Neuron (in vitro differentiated cells): ENCODE data around the gene CDHR5.

Experiments
- H2AFZ ChIP-seq: one replicate; pipeline ENCODE4 v1.6.1; 2013; ENCODE audit warnings: low read depth, mild to moderate bottlenecking, inconsistent platforms, low read length, moderate library complexity
- H3K27me3 ChIP-seq: one replicate; pipeline ENCODE4 v1.6.1; 2013; ENCODE audit warnings: low read length; ENCODE audit not compliant: insufficient read depth
- H3K36me3 ChIP-seq: one replicate; pipeline ENCODE4 v1.6.1; 2013; ENCODE audit warnings: low read length; ENCODE audit not compliant: insufficient read depth
- H3K4me1 ChIP-seq: one replicate; pipeline ENCODE4 v1.6.1; 2013; ENCODE audit warnings: low read length; ENCODE audit not compliant: insufficient read depth
- H3K4me3 ChIP-seq: 2 replicates; pipeline ENCODE4 v1.5.1; 2013; ENCODE audit warnings: mild to moderate bottlenecking, low read length, moderate library complexity
- H3K9me3 ChIP-seq: one replicate; pipeline ENCODE4 v1.6.1; 2013; ENCODE audit warnings: low read length

CDHR5 gene

GRCh38 chr11:639332-639955 is 14.7 kb upstream of the CDHR5 start:
- H2AFZ ChIP-seq, result no peak overlapping the region
- H3K36me3 ChIP-seq, result peaks cover 29% of the 10 kb centered on the region
- H3K9me3 ChIP-seq, result peaks cover 6% of the 10 kb centered on the region
- no peak overlapping the region for H3K4me3 ChIP-seq
- H3K4me1 ChIP-seq, result peaks cover 13% of the 10 kb centered on the region
- no peaks in the 10 kb centered on the region for H3K27me3 ChIP-seq

GRCh38 chr11:638631-639331 is 14.0 kb upstream of the CDHR5 start:
- Histone ChIP-seq H3K27me3 (no peaks in the 10 kb centered on the region), H3K36me3 (peaks cover 23% of the 10 kb centered on the region), H3K9me3 (peaks cover 6% of the 10 kb centered on the region), H2AFZ (no peak overlapping the region), H3K4me3 (no peak overlapping the region), H3K4me1 (peaks cover 13% of the 10 kb centered on the region)

- H3K4me3 ChIP-seq, result no peak overlapping the region
- peaks cover 13% of the 10 kb centered on the region for H3K4me1 ChIP-seq
Measured at GRCh38 chr11:637593-638521, 13.1 kb upstream of the CDHR5 start.

DNA sequence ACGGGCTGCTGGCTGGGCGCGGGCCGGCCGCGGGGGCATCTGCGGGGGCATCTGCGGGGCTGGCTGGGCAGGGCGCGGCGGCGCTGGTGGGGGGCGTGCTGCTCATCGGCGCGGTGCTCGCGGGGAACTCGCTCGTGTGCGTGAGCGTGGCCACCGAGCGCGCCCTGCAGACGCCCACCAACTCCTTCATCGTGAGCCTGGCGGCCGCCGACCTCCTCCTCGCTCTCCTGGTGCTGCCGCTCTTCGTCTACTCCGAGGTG is 12.5 kb upstream of the CDHR5 start:
- Histone ChIP-seq H2AFZ (no peak overlapping the region), H3K9me3 (peaks cover 6% of the 10 kb centered on the region), H3K27me3 (no peaks in the 10 kb centered on the region), H3K4me1 (peaks cover 13% of the 10 kb centered on the region), H3K36me3 (peaks cover 20% of the 10 kb centered on the region), H3K4me3 (no peak overlapping the region)

More at GRCh38 chr11:637593-638521, 13.1 kb upstream of the CDHR5 start:
- H2AFZ ChIP-seq, result no peak overlapping the region
- peaks cover 6% of the 10 kb centered on the region for H3K9me3 ChIP-seq
- H3K36me3 ChIP-seq, result peaks cover 20% of the 10 kb centered on the region
- H3K27me3 ChIP-seq, result no peaks in the 10 kb centered on the region

GRCh38 chr11:636511-637332 is 12.0 kb upstream of the CDHR5 start, which contains the start of gene DRD4:
TSS of gene DRD4 (plus strand) at chr11:637269. CDS start at chr11:637305, 36 bp downstream.
- H3K4me1 ChIP-seq, result peaks cover 13% of the 10 kb centered on the region
- H3K9me3 ChIP-seq, result peaks cover 6% of the 10 kb centered on the region
- H3K4me3 ChIP-seq, result no peak within 1 kb of the TSS
- peaks cover 16% of the 10 kb centered on the region for H3K36me3 ChIP-seq
- H2AFZ ChIP-seq, result no peak within 1 kb of the TSS
- H3K27me3 ChIP-seq, result no peaks in the 10 kb centered on the region

DNA sequence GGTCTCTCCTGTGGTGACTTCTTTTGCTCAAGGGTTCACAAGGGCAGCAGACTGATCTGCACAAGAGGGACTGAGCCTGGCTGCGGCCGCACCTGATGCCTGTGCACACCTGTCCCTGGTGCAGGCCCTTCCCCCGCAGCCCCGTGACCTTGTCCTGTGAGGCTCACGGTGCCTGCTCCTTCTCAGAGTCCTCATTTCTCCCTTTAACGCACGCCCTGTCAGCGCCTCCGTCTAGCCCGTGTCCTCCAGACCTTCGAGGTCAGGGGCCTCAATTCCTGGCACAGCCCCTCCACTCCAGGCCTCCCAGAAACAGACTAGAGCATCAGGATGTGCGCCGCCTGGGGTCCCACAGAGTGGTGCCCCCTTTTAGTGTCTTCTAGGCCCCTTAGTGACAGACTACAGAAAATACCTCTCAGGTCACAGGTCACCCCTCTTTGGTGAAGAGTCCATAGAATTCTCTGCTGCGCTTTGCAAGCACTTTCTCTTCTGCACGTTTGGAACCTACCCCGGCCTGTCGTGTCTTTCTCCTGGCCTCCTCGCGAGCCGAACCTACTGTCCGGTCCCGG is 11.3 kb upstream of the CDHR5 start:
- no peak overlapping the region for H3K4me3 ChIP-seq
- H3K9me3 ChIP-seq, result peaks cover 6% of the 10 kb centered on the region
- peaks cover 11% of the 10 kb centered on the region for H3K36me3 ChIP-seq
- no peak overlapping the region for H2AFZ ChIP-seq
- no peaks in the 10 kb centered on the region for H3K27me3 ChIP-seq
- H3K4me1 ChIP-seq, result peaks cover 13% of the 10 kb centered on the region

DNA sequence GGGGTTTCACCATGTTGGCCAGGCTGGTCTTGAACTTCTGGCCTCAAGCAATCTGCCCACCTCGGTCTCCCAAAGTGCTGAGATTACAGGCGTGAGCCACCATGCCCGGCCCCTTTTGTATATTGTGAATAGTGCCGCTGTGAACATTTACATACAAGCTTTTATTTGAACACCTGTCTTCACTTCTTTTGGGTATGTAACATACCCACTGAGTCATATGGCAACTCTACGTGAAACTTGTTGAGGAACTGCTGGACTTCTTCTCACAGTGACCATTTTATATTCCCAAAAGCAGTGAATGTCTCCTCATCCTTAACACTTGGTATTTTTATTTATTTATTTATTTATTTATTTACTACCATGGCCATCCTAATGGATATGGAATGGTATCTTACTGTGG is 6.1 kb upstream of the CDHR5 start:
- Histone ChIP-seq H3K27me3 (no peaks in the 10 kb centered on the region), H3K36me3 (no peaks in the 10 kb centered on the region), H3K9me3 (no peaks in the 10 kb centered on the region), H2AFZ (no peak overlapping the region), H3K4me3 (no peak overlapping the region), H3K4me1 (no peaks in the 10 kb centered on the region)

DNA sequence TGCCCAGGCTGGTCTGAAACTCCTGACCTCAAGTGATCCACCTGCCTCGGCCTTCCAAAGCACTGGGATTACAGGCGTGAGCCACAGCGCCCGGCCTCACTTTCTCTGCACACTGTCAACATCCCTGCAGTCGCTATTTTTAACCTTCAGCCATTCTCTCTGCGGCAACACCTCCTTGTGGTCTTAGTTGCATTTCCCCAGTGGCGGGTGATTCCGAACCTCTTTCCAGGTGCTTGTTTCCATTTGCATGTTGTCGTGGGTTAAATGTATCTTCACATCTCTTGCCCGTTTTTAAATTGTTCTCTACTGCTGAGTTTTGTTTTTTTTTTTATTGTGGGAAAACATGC is 4.5 kb upstream of the CDHR5 start:
- Histone ChIP-seq H2AFZ (no peak overlapping the region), H3K36me3 (no peaks in the 10 kb centered on the region), H3K27me3 (no peaks in the 10 kb centered on the region), H3K9me3 (no peaks in the 10 kb centered on the region), H3K4me3 (no peak overlapping the region), H3K4me1 (no peaks in the 10 kb centered on the region)

DNA sequence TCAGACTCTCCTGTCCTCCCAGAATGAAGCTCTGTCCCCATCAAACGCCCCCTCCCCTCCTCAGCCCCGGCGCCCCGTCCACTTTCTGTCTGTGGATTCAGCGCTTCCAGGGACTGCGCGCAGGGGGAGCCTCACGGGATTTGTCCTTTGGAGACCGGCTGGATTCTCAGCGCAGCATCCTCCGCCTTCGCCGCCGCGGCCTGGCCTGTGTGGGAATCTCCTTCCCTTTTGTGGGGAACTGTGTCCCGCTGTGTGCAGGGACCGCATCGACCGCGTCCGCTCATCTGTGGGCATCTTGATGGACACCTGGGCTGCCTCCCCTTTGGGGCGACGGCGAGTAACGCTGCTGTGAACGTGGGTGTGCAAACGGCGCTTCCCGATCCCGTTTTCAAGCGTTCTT is 3.3 kb upstream of the CDHR5 start:
- H2AFZ ChIP-seq, result no peak overlapping the region
- no peak overlapping the region for H3K4me3 ChIP-seq
- H3K9me3 ChIP-seq, result no peaks in the 10 kb centered on the region
- H3K27me3 ChIP-seq, result no peaks in the 10 kb centered on the region
- H3K4me1 ChIP-seq, result no peaks in the 10 kb centered on the region
- H3K36me3 ChIP-seq, result no peaks in the 10 kb centered on the region

GRCh38 chr11:627308-627576 is 2.5 kb upstream of the CDHR5 start:
- H3K36me3 ChIP-seq, result no peaks in the 10 kb centered on the region
- no peak overlapping the region for H3K4me3 ChIP-seq
- H3K27me3 ChIP-seq, result no peaks in the 10 kb centered on the region
- H2AFZ ChIP-seq, result no peak overlapping the region
- H3K4me1 ChIP-seq, result no peaks in the 10 kb centered on the region
- no peaks in the 10 kb centered on the region for H3K9me3 ChIP-seq

GRCh38 chr11:626475-627307 is 1.9 kb upstream of the CDHR5 start, which contains the start of gene SCT:
TSS of gene SCT (minus strand) at chr11:627181. CDS start at chr11:627143, 38 bp downstream.
- Histone ChIP-seq H3K36me3 (no peaks in the 10 kb centered on the region), H3K27me3 (no peaks in the 10 kb centered on the region), H2AFZ (no peak within 1 kb of the TSS), H3K4me3 (no peak within 1 kb of the TSS), H3K9me3 (no peaks in the 10 kb centered on the region), H3K4me1 (no peaks in the 10 kb centered on the region)

GRCh38 chr11:625636-626268 is 997 bp upstream of the CDHR5 start:
- Histone ChIP-seq H3K4me3 (no peak overlapping the region), H3K9me3 (no peaks in the 10 kb centered on the region), H3K27me3 (no peaks in the 10 kb centered on the region), H2AFZ (no peak overlapping the region), H3K36me3 (no peaks in the 10 kb centered on the region), H3K4me1 (no peaks in the 10 kb centered on the region)
